K562 (cell line): ENCODE measurements around the gene IL34. TPM values are rescaled to one million over a fixed set of nuclear protein-coding genes. Genes with fewer than 3 reads are reported as not detected.
A peak's percentile ranks its signal among the peaks of the same experiment; 100 is the strongest.

Experiments
- BMI1 ChIP-seq: fragments of 150-350 bp; IDR thresholded peaks from 2 replicates; pipeline ENCODE4 v1.6.1; 2014; ENCODE audit warnings: low read length
- MCM5 ChIP-seq: fragments of 450-650 bp; IDR thresholded peaks from 2 replicates; pipeline ENCODE4 v1.6.1; 2016; ENCODE audit warnings: low read depth
- NBN ChIP-seq: fragments of 450-650 bp; IDR thresholded peaks from 2 replicates; pipeline ENCODE4 v1.6.1; 2016; ENCODE audit warnings: low read depth, mild to moderate bottlenecking
- NFYB ChIP-seq: IDR thresholded peaks from 2 replicates; pipeline ENCODE4 v1.6.1; 2011; ENCODE audit warnings: mild to moderate bottlenecking, moderate library complexity; ENCODE audit not compliant: insufficient read length; ENCODE audit errors: extremely low read depth
- PTBP1 ChIP-seq: fragments of 200-400 bp; formaldehyde crosslinking; IDR thresholded peaks from 2 replicates; pipeline ENCODE4 v1.6.1; 2017; ENCODE audit warnings: low read depth, low read length
- SRF ChIP-seq, 2 experiments: fragments of 250-450, 450-650 bp in 1 of 2; sonication (Bioruptor Pico) in 1 of 2; sonication (generic) in 1 of 2; formaldehyde crosslinking; IDR thresholded peaks; 2 replicates each; pipeline versions ENCODE4 v1.5.0 to v1.5.1; 2020 to 2022; ENCODE audit warnings: mild to moderate bottlenecking in 1 of 2, missing genetic modification reagents in 1 of 2
- SRSF7 ChIP-seq: fragments of 200-400 bp; formaldehyde crosslinking; optimal IDR thresholded peaks from 2 replicates; pipeline ENCODE3; 2017; ENCODE audit warnings: mild to moderate bottlenecking, low read depth, low read length
- TOE1 ChIP-seq, 2 experiments: fragments of 450-650 bp in 1 of 2; sonication (generic) in 1 of 2; formaldehyde crosslinking in 1 of 2; IDR thresholded peaks; 2 replicates each; pipeline versions ENCODE4 v1.7.1 to v1.8.0; 2016 to 2022; ENCODE audit warnings: borderline replicate concordance in 2 of 2, mild to moderate bottlenecking in 2 of 2, antibody characterized with exemption in 1 of 2, inconsistent platforms in 1 of 2, low read depth in 1 of 2, missing genetic modification reagents in 1 of 2, moderate library complexity in 1 of 2
- ZBTB40 ChIP-seq, 2 experiments: fragments of 450-650 bp in 1 of 2; sonication (generic) in 1 of 2; formaldehyde crosslinking in 1 of 2; IDR thresholded peaks; 2 replicates each; pipeline versions ENCODE4 v1.7.1 to v1.9.0; 2016 to 2022; ENCODE audit warnings: inconsistent platforms in 1 of 2, mild to moderate bottlenecking in 1 of 2, missing genetic modification reagents in 1 of 2
- ZNF589 ChIP-seq: fragments of 200-800 bp; sonication (Bioruptor generic); IDR thresholded peaks from 2 replicates; pipeline ENCODE4 v1.6.1; 2016; ENCODE audit warnings: low read depth, missing genetic modification characterization, missing compliant biosample characterization
- polyA plus RNA-seq, 8 experiments: library from polyadenylated mRNA; depleted of rRNA in 4 of 8; stranded (reverse) in 5 of 8; unstranded in 3 of 8; fragments of >200 nt; fragmentation: Nextera tagmentation in 2 of 8; fragmentation: Illumina TruSeq in 1 of 8; extraction: Ambion mirVana in 2 of 8; extraction: Trizol in 1 of 8; gene quantifications; 2 replicates each; pipeline versions ENCODE4 v1.2.1 to v1.2.3, GENCODE V29; 2011 to 2014; ENCODE audit warnings: inconsistent platforms in 1 of 8, missing spikeins in 1 of 8
- total RNA-seq, 7 experiments: library from RNA; depleted of rRNA in 6 of 7; stranded (reverse); fragments of >200 nt in 6 of 7; fragmentation: Illumina TruSeq in 2 of 7; extraction: Trizol in 2 of 7; gene quantifications; 2 replicates each; pipeline versions ENCODE4 v1.2.1 to v1.2.3, GENCODE V29; 2011 to 2021; ENCODE audit warnings: low replicate concordance in 1 of 7
- TF ChIP-seq, protein P1 (sequence below): conservative IDR thresholded peaks from 2 replicates; pipeline ENCODE4 v1.6.1; 2011; ENCODE audit warnings: low read depth, mild to moderate bottlenecking, low read length; ENCODE audit not compliant: control insufficient read depth

IL34 gene
- total and polyA plus RNA-seq, 9 of the 15 experiments (the other 6 are each of a cell fraction or from before 2014, with no cell fraction given): 0.07 to 0.18 (median 0.10) TPM; not detected in 6

GRCh38 chr16:70695331-70696070 is 49.1 kb downstream of the IL34 start (continued):
- TF ChIP-seq PTBP1 (0 out of 2 replicates have a peak, but pooled peaks have one; percentile 17), NBN (peak; percentile 69; the same call in 1 of the 2 replicates), BMI1 (no peak), NFYB (no peak), ZNF589 (peak; percentile 78; the same call in 1 of the 2 replicates), MCM5 (no peak), SRF (CRISPR knock-in tag; IDR thresholded peaks at IDR 0.05) (no peak), TOE1 (IDR thresholded peaks at IDR 0.05; ENCODE audit: borderline replicate concordance) (peak; percentile 62; the same call in 1 of the 2 replicates), TOE1 (CRISPR knock-in tag; IDR thresholded peaks at IDR 0.05; ENCODE audit: borderline replicate concordance, low read depth) (no peak), SRSF7 (no peak), ZBTB40 (IDR thresholded peaks at IDR 0.05) (no peak; the same call in 1 of the 2 replicates), ZBTB40 (CRISPR knock-in tag; IDR thresholded peaks at IDR 0.05) (no peak)
- TF ChIP-seq, protein P1, sequence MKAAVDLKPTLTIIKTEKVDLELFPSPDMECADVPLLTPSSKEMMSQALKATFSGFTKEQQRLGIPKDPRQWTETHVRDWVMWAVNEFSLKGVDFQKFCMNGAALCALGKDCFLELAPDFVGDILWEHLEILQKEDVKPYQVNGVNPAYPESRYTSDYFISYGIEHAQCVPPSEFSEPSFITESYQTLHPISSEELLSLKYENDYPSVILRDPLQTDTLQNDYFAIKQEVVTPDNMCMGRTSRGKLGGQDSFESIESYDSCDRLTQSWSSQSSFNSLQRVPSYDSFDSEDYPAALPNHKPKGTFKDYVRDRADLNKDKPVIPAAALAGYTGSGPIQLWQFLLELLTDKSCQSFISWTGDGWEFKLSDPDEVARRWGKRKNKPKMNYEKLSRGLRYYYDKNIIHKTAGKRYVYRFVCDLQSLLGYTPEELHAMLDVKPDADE: peak; percentile 92
